Measurements from ENCODE around the gene AP1S1. TPM values are rescaled to one million over a fixed set of nuclear protein-coding genes. Genes with fewer than 3 reads are reported as not detected.

Gene AP1S1
- total and polyA plus RNA-seq, 11 donors, result 9.9 to 41.8 (median 14.3) TPM

DNA sequence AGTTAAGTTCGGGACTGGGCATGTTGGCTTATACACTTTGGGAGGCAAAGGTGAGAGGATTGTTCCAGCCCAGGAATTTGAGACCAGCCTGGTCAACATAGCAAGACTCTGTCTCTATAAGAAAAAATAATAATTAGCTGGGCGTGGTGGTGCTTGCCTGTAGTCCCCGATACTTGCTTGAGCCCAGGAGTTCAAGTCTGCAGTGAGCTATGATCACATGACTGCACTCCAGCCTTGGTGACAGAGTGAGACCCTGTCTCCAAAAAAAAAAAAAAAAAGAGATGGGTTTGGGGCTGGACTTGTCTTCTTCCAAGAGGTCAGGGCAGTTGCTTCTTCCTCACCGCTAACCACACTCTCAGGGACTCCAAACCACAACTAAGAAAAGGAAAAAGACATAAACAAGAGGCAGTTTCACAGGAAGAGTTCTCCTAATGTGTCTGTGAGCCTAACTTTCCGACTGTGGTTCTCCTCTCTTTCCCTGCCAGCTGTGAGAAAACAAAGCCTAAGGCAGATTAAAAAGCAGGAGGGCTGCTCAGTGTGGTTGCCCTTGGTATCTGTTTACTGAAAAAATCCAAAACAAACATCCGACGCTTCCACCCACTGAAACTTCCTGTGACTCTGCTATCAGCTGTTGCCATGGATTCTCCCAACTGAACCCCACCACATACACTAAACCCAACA, 29.8 kb upstream of the AP1S1 start:
- no peaks in the 10 kb centered on the region for H3K36me3 ChIP-seq
- no peak for DNase-seq
- no peak for ATAC-seq
- H3K4me3 ChIP-seq, result no peak overlapping the region
- intact Hi-C loops (cut with DNase I), result no loop called here
- H3K27ac ChIP-seq, result peak overlapping the region in 8 of 12 donors; percentile 23 to 74 (median 46)
- no peaks in the 10 kb centered on the region for H3K9me3 ChIP-seq
- H3K4me1 ChIP-seq, result peaks cover 3 to 69% (median 50%) of the 10 kb centered on the region in 12 donors
- TF ChIP-seq POLR2A (IDR thresholded peaks at IDR 0.05), result no peak
- TF ChIP-seq, protein P1, sequence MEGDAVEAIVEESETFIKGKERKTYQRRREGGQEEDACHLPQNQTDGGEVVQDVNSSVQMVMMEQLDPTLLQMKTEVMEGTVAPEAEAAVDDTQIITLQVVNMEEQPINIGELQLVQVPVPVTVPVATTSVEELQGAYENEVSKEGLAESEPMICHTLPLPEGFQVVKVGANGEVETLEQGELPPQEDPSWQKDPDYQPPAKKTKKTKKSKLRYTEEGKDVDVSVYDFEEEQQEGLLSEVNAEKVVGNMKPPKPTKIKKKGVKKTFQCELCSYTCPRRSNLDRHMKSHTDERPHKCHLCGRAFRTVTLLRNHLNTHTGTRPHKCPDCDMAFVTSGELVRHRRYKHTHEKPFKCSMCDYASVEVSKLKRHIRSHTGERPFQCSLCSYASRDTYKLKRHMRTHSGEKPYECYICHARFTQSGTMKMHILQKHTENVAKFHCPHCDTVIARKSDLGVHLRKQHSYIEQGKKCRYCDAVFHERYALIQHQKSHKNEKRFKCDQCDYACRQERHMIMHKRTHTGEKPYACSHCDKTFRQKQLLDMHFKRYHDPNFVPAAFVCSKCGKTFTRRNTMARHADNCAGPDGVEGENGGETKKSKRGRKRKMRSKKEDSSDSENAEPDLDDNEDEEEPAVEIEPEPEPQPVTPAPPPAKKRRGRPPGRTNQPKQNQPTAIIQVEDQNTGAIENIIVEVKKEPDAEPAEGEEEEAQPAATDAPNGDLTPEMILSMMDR (IDR thresholded peaks at IDR 0.05), result no peak
- no peaks in the 10 kb centered on the region for H3K27me3 ChIP-seq
- 35 to 56% (median 44%) methylated on average over 7 of the region's 7 CpGs for WGBS, 4 donors

DNA sequence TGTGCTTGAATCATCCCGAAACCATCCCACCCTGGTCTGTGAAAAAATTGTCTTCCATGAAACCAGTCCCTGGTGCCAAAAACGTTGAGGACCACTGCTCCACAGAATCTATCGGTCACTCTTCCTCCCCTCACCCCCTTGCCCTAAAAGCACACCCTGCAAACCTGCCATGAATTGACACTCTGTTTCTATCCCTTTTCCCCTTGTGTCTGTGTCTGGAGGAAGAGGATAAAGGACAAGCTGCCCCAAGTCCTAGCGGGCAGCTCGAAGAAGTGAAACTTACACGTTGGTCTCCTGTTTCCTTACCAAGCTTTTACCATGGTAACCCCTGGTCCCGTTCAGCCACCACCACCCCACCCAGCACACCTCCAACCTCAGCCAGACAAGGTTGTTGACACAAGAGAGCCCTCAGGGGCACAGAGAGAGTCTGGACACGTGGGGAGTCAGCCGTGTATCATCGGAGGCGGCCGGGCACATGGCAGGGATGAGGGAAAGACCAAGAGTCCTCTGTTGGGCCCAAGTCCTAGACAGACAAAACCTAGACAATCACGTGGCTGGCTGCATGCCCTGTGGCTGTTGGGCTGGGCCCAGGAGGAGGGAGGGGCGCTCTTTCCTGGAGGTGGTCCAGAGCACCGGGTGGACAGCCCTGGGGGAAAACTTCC, 28.2 kb upstream of the AP1S1 start:
- H3K36me3 ChIP-seq, result peaks cover 0 to 9% (median 0%) of the 10 kb centered on the region in 9 donors
- no peaks in the 10 kb centered on the region for H3K9me3 ChIP-seq
- 26 to 38% (median 33%) methylated on average over 15 of the region's 15 CpGs for WGBS, 4 donors
- H3K4me1 ChIP-seq, result peaks cover 3 to 68% (median 48%) of the 10 kb centered on the region in 12 donors
- peak overlapping the region in 9 of 12 donors; percentile 19 to 58 (median 47) for H3K4me3 ChIP-seq
- H3K27me3 ChIP-seq, result no peaks in the 10 kb centered on the region
- H3K27ac ChIP-seq, result peak overlapping the region; percentile 51 to 86 (median 75)
- TF ChIP-seq, protein P1 (IDR thresholded peaks at IDR 0.05), result no peak
- no peak for TF ChIP-seq POLR2A (IDR thresholded peaks at IDR 0.05)
- DNase-seq, result peak; percentile 77 to 88 (median 82)
- intact Hi-C loops (cut with DNase I), result no loop called here
- peak; percentile 24 to 61 (median 54) for ATAC-seq

DNA sequence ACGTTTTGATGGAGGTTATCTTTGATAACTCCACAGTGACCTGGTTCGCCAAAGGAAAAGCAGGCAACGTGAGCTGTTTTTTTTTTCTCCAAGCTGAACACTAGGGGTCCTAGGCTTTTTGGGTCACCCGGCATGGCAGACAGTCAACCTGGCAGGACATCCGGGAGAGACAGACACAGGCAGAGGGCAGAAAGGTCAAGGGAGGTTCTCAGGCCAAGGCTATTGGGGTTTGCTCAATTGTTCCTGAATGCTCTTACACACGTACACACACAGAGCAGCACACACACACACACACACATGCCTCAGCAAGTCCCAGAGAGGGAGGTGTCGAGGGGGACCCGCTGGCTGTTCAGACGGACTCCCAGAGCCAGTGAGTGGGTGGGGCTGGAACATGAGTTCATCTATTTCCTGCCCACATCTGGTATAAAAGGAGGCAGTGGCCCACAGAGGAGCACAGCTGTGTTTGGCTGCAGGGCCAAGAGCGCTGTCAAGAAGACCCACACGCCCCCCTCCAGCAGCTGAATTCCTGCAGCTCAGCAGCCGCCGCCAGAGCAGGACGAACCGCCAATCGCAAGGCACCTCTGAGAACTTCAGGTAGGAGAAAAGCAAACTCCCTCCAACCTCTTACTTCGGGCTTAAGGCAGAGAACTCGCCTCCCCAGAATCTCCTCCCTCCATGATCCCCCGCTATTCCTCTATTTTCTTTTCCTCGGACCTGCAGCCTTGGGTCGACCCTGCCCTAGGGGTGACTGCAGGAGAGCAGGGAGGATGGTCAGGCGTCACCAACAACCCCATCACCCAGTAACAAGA, 27.4 kb upstream of the AP1S1 start, which contains the start of gene SERPINE1:
TSS of gene SERPINE1 (plus strand) at position 454 of the 809 bp plus-strand sequence. CDS start 1,290 bp downstream, outside the sequence.
- ATAC-seq (peak; percentile 80 to 88 (median 87)), DNase-seq (peak; percentile 90 to 96 (median 92))
- TF ChIP-seq POLR2A (IDR thresholded peaks at IDR 0.05), result peak; percentile 45 to 95
- TF ChIP-seq, protein P1 (IDR thresholded peaks at IDR 0.05), result peak in 6 of 12 donors; percentile 8 to 43 (median 28)
- 4 to 7% (median 6%) methylated on average over 21 to 22 of the region's 22 CpGs for WGBS, 4 donors
- Histone ChIP-seq H3K27me3 (no peaks in the 10 kb centered on the region), H3K4me3 (peak within 1 kb of the TSS in 11 of 12 donors; percentile 14 to 58 (median 45)), H3K27ac (peak within 1 kb of the TSS; percentile 51 to 86 (median 75)), H3K9me3 (no peaks in the 10 kb centered on the region), H3K36me3 (peaks cover 0 to 12% (median 2%) of the 10 kb centered on the region in 9 donors), H3K4me1 (peaks cover 3 to 61% (median 42%) of the 10 kb centered on the region in 12 donors)
- intact Hi-C loops (cut with DNase I), result no loop called here

Measured in heart left ventricle (tissue), 16 donors.